K562 (cell line): ENCODE data around the gene SLC6A9. TPM values are rescaled to one million over a fixed set of nuclear protein-coding genes. Genes with fewer than 3 reads are reported as not detected.

ENCODE experiments used
- CBFB ChIP-seq: sonication (generic); formaldehyde crosslinking; IDR thresholded peaks from 2 replicates; pipeline ENCODE4 v1.4.0; 2020; ENCODE audit warnings: mild to moderate bottlenecking, missing genetic modification reagents
- EHMT2 ChIP-seq: fragments of 450-650 bp; IDR thresholded peaks from 2 replicates; pipeline ENCODE4 v1.6.1; 2018; ENCODE audit warnings: antibody characterized with exemption
- FOXJ3 ChIP-seq: sonication (generic); formaldehyde crosslinking; IDR thresholded peaks from 2 replicates; pipeline ENCODE4 v1.4.0; 2020; ENCODE audit warnings: mild to moderate bottlenecking, missing genetic modification reagents
- HNRNPL ChIP-seq: fragments of 200-400 bp; formaldehyde crosslinking; IDR thresholded peaks from 2 replicates; pipeline ENCODE4 v1.6.1; 2017; ENCODE audit warnings: low read depth, mild to moderate bottlenecking, low read length
- KAT8 ChIP-seq: fragments of 450-650 bp; IDR thresholded peaks from 2 replicates; pipeline ENCODE4 v1.6.1; 2016; ENCODE audit warnings: low read depth, mild to moderate bottlenecking
- KDM2B ChIP-seq: fragments of 250-450 bp; sonication (Bioruptor Pico); IDR thresholded peaks from 2 replicates; pipeline ENCODE4 v1.8.0; 2021; ENCODE audit warnings: mild to moderate bottlenecking, moderate library complexity
- L3MBTL2 ChIP-seq: fragments of 450-650 bp; IDR thresholded peaks from 2 replicates; pipeline ENCODE4 v1.6.1; 2016; ENCODE audit warnings: mild to moderate bottlenecking, moderate library complexity
- MYNN ChIP-seq, 2 experiments: sonication (generic); formaldehyde crosslinking in 1 of 2; IDR thresholded peaks; 2 replicates each; pipeline versions ENCODE4 v1.5.0 to v1.6.1; 2016 to 2020; ENCODE audit warnings: antibody characterized with exemption in 1 of 2, missing genetic modification reagents in 1 of 2
- PCBP2 ChIP-seq: fragments of 200-400 bp; formaldehyde crosslinking; IDR thresholded peaks from 2 replicates; pipeline ENCODE4 v1.6.1; 2018; ENCODE audit warnings: low read length, low read depth, mild to moderate bottlenecking, moderate library complexity; ENCODE audit not compliant: poor library complexity, severe bottlenecking
- POLR3G ChIP-seq: IDR thresholded peaks from 2 replicates; pipeline ENCODE4 v1.6.1; 2011; ENCODE audit not compliant: insufficient read length, insufficient replicate concordance; ENCODE audit errors: extremely low read depth
- STAT5A ChIP-seq: IDR thresholded peaks from 2 replicates; pipeline ENCODE4 v1.6.1; 2012; ENCODE audit warnings: low read length, inconsistent platforms, borderline replicate concordance
- XRCC5 ChIP-seq: fragments of 200-400 bp; formaldehyde crosslinking; IDR thresholded peaks from 2 replicates; pipeline ENCODE4 v1.6.1; 2017; ENCODE audit warnings: low read depth, mild to moderate bottlenecking, low read length
- ZNF274 ChIP-seq: IDR thresholded peaks from 2 replicates; pipeline ENCODE4 v1.6.1; 2011; ENCODE audit warnings: low read depth, mild to moderate bottlenecking, low read length, moderate library complexity, borderline replicate concordance
- ZNF57 ChIP-seq: fragments of 450-650 bp; formaldehyde crosslinking; IDR thresholded peaks from 2 replicates; pipeline ENCODE4 v1.4.0; 2020; ENCODE audit warnings: mild to moderate bottlenecking, moderate library complexity
- ZNF583 ChIP-seq: fragments of 250-450 bp; sonication (Bioruptor Pico); IDR thresholded peaks from 2 replicates; pipeline ENCODE4 v1.4.0; 2020
- polyA plus RNA-seq, 8 experiments: library from polyadenylated mRNA; depleted of rRNA in 4 of 8; stranded (reverse) in 5 of 8; unstranded in 3 of 8; fragments of >200 nt; fragmentation: Nextera tagmentation in 2 of 8; fragmentation: Illumina TruSeq in 1 of 8; extraction: Ambion mirVana in 2 of 8; extraction: Trizol in 1 of 8; gene quantifications; 2 replicates each; pipeline versions ENCODE4 v1.2.1 to v1.2.3, GENCODE V29; 2011 to 2014; ENCODE audit warnings: inconsistent platforms in 1 of 8, missing spikeins in 1 of 8
- total RNA-seq, 7 experiments: library from RNA; depleted of rRNA in 6 of 7; stranded (reverse); fragments of >200 nt in 6 of 7; fragmentation: Illumina TruSeq in 2 of 7; extraction: Trizol in 2 of 7; gene quantifications; 2 replicates each; pipeline versions ENCODE4 v1.2.1 to v1.2.3, GENCODE V29; 2011 to 2021; ENCODE audit warnings: low replicate concordance in 1 of 7
- TF ChIP-seq, protein P1 (sequence below), 2 experiments: fragments of 450-650 bp; IDR thresholded peaks; 2 replicates each; pipeline ENCODE4 v1.6.1; 2016
- TF ChIP-seq, protein P2 (sequence below): fragments of 450-650 bp; formaldehyde crosslinking; conservative IDR thresholded peaks from 2 replicates; pipeline ENCODE4 v1.4.0; 2022; ENCODE audit warnings: mild to moderate bottlenecking, missing genetic modification characterization
- TF ChIP-seq, protein P3 (sequence below): fragments of 250-450 bp; sonication (Bioruptor Pico); IDR thresholded peaks from 2 replicates; pipeline ENCODE4 v1.5.0; 2021; ENCODE audit warnings: mild to moderate bottlenecking, moderate library complexity
- TF ChIP-seq, protein P4 (sequence below): IDR thresholded peaks from 2 replicates; pipeline ENCODE4 v1.6.1; 2011; ENCODE audit not compliant: insufficient read length; ENCODE audit errors: extremely low read depth

The SLC6A9 gene
- total and polyA plus RNA-seq, 9 of the 15 experiments (the other 6 are each of a cell fraction or from before 2014, with no cell fraction given), result 0.17 to 18.7 (median 2.9) TPM

DNA sequence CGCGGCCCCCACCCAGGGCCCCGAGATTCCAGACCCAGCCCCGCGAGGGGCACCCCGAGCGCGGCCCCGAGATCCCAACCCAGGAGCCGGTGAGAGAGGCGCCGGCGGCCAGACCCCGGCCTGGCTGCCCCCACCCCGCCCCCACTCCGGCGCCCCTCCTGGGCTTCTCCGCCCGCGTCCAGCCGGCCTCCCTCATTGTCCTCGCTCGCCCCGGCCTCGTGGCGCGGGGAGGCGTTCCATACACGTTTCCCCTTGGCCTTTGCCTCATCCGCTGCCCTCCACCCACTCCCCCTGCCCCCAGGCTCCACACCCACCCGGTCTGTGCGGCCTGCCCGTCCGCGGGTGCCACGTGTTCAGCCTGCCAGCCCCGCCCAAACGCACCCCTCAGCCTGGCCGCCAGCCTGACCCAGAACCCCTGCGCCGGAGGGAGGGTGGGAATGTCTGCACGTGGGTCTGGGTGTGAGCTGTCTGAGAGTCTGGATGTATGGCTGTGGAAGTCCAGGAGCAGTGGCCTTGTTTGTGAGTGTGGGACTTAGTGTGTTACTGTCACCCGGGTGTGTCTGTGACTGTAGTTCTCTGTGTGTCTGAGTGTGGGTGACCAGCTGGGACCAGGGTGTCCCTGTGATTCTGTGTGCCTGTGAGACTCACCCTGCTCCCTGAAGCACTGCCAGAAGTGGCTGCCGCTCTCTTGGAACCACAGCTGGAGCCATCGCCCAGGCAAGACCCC, 51.6 kb downstream of the SLC6A9 start (continued):
- peak; percentile 79 for TF ChIP-seq L3MBTL2
- 0 out of 2 replicates have a peak, but pooled peaks have one; percentile 84 for TF ChIP-seq CBFB
- no peak for TF ChIP-seq ZNF274
- TF ChIP-seq, protein P1, sequence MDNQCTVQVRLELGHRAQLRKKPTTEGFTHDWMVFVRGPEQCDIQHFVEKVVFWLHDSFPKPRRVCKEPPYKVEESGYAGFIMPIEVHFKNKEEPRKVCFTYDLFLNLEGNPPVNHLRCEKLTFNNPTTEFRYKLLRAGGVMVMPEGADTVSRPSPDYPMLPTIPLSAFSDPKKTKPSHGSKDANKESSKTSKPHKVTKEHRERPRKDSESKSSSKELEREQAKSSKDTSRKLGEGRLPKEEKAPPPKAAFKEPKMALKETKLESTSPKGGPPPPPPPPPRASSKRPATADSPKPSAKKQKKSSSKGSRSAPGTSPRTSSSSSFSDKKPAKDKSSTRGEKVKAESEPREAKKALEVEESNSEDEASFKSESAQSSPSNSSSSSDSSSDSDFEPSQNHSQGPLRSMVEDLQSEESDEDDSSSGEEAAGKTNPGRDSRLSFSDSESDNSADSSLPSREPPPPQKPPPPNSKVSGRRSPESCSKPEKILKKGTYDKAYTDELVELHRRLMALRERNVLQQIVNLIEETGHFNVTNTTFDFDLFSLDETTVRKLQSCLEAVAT (IDR thresholded peaks at IDR 0.05), result 0 out of 4 replicates have a peak, but pooled peaks of 1 of the 2 experiments have one; percentile 22
- no peak for TF ChIP-seq PCBP2
- TF ChIP-seq, protein P2, sequence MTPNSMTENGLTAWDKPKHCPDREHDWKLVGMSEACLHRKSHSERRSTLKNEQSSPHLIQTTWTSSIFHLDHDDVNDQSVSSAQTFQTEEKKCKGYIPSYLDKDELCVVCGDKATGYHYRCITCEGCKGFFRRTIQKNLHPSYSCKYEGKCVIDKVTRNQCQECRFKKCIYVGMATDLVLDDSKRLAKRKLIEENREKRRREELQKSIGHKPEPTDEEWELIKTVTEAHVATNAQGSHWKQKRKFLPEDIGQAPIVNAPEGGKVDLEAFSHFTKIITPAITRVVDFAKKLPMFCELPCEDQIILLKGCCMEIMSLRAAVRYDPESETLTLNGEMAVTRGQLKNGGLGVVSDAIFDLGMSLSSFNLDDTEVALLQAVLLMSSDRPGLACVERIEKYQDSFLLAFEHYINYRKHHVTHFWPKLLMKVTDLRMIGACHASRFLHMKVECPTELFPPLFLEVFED (CRISPR knock-in tag), result peak; percentile 30; the same call in 1 of the 2 replicates
- TF ChIP-seq, protein P3, sequence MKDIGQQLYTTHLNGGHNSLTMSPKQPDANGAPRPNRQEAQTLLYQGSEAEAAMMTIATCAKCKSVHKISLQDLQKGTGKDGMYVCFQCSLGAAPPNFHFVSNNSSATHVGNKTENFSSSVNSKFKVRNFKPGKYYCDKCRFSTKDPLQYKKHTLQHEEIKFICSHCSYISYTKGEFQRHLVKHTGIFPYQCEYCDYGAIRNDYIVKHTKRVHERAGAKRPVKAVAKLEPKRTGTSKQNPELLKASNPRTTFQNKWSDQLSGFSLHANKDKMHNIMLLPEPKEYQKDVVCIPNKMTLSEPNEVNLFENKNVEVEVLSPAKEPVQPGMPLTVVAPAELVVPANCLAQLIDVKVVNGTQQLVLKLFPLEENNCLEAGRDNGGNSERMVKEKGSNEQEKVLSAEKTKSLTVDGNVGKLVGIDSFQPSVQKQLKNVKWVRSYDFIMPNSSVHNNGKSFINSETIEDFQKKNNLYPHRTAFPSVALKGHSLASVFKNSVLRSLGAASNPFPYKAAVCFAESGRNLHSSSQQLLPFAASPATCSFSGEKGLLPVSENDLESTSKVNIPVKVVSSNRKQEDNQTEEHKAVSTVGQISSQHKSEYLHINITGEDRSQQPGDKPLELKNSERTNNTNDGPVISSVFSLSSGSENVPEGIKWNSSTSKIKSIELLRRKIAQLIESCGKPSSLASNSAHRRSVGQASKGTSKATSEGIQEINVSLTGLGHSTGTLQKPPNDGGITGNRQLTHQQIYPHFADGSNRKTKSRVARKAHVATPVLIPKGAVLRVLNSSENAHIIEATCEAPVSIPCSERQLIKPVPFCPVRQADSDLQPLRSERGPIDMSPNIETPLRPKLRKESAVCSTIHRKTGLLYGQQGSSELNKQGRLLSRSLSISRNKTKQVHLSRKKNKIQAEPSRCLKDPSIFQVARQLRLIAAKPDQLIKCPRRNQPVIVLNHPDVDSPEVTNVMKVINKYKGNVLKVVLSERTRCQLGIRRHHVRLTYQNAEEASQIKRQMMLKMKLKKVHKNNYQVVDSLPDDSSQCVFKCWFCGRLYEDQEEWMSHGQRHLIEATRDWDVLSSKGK, result no peak
- TF ChIP-seq HNRNPL, result no peak
- no peak for TF ChIP-seq ZNF57
- TF ChIP-seq EHMT2, result no peak
- TF ChIP-seq MYNN (IDR thresholded peaks at IDR 0.05), result 0 out of 2 replicates have a peak, but pooled peaks have one; percentile 8
- TF ChIP-seq MYNN (CRISPR knock-in tag; IDR thresholded peaks at IDR 0.05), result no peak
- no peak for TF ChIP-seq STAT5A
- no peak for TF ChIP-seq XRCC5
- no peak for TF ChIP-seq KDM2B (CRISPR knock-in tag)
- TF ChIP-seq FOXJ3 (CRISPR knock-in tag), result no peak
- TF ChIP-seq ZNF583, result no peak
- TF ChIP-seq, protein P4, sequence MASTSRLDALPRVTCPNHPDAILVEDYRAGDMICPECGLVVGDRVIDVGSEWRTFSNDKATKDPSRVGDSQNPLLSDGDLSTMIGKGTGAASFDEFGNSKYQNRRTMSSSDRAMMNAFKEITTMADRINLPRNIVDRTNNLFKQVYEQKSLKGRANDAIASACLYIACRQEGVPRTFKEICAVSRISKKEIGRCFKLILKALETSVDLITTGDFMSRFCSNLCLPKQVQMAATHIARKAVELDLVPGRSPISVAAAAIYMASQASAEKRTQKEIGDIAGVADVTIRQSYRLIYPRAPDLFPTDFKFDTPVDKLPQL, result no peak
- TF ChIP-seq KAT8, result no peak
- TF ChIP-seq POLR3G, result no peak
